Measurements from ENCODE around the gene OR10X1. TPM values are rescaled to one million over a fixed set of nuclear protein-coding genes. Genes with fewer than 3 reads are reported as not detected.

The OR10X1 gene
- polyA plus RNA-seq, 1 experiment: not detected

DNA sequence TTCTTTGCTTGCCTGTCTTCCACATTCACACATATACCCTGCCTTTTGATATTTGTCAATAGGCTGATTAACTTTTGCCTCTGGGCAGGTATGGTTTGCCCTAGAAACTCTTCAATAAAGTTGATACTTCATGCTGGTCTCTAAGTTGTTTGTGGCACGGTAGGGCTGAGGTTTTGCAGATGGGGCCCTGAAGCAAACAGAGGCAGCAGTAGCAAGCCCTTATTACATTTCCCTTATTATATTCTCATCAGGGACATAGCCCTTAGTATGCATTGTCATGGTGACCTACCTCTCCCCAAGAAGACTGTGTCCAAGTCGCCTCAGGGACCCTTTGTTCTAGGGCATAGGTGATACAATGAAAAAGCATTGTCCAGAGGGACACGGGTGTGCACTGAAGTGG lies 9.2 kb downstream of the OR10X1 start, which contains the start of gene OR6P1:
Gene OR6P1 (minus strand): TSS at position 101 of the 400 bp plus-strand sequence. CDS start 6,976 bp downstream, outside the sequence.
- POLR2A ChIA-PET: no interaction called here
- no peaks in the 10 kb centered on the region for H3K27me3 ChIP-seq (ENCODE audit: control insufficient read depth, insufficient read depth, low read length)
- TF ChIP-seq CTCF (IDR thresholded peaks at IDR 0.05; ENCODE audit: low read depth, low read length): no peak
- no peak within 1 kb of the TSS for H3K27ac ChIP-seq (ENCODE audit: low read depth, low read length)
- DNase-seq (ENCODE audit: low read depth, low spot score): no peak
- no peaks in the 10 kb centered on the region for H3K9me3 ChIP-seq (ENCODE audit: control insufficient read depth, insufficient read depth, low read length)
- no peak within 1 kb of the TSS for H3K4me3 ChIP-seq (ENCODE audit: low read depth, low read length)
- CTCF ChIA-PET: no interaction called here

- no peak for TF ChIP-seq CTCF (IDR thresholded peaks at IDR 0.05; ENCODE audit: low read depth, low read length)
- Histone ChIP-seq H3K27ac (ENCODE audit: low read depth, low read length) (no peak overlapping the region), H3K4me3 (ENCODE audit: low read depth, low read length) (no peak overlapping the region), H3K9me3 (ENCODE audit: control insufficient read depth, insufficient read depth, low read length) (no peaks in the 10 kb centered on the region), H3K27me3 (ENCODE audit: control insufficient read depth, insufficient read depth, low read length) (no peaks in the 10 kb centered on the region)
- ChIA-PET POLR2A (no interaction called here), CTCF (no interaction called here)
- no peak for DNase-seq (ENCODE audit: low read depth, low spot score)
These were observed 15.1 kb downstream of the OR10X1 start for GRCh38 chr1:158564608-158565007.

DNA sequence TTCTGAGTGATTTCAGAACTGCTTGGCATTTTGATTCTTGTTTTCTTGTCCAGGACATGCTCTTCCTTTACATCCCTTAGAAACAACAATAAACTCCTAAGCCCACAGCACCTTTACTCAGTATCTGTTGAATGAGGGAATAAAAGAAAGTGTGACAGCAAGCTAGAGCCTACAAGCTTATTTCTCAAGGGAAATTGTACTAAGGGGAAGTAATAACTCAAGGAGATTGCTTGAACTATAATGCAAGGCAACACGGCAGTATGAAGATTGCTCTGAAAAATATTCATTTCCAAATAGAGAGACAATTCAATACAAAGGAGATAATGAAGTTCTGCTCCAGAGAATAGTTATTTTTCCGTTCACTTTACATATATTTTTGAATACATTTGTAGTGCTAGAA lies 15.8 kb downstream of the OR10X1 start:
- H3K27ac ChIP-seq (ENCODE audit: low read depth, low read length): no peak overlapping the region
- no peaks in the 10 kb centered on the region for H3K9me3 ChIP-seq (ENCODE audit: control insufficient read depth, insufficient read depth, low read length)
- no peaks in the 10 kb centered on the region for H3K27me3 ChIP-seq (ENCODE audit: control insufficient read depth, insufficient read depth, low read length)
- ChIA-PET CTCF (interaction anchor here (0.7 kb wide), 1 partner anchor 1033 kb away, joined by 3 read pairs; no protein-coding TSS in a partner anchor), POLR2A (no interaction called here)
- DNase-seq (ENCODE audit: low read depth, low spot score): no peak
- no peak for TF ChIP-seq CTCF (IDR thresholded peaks at IDR 0.05; ENCODE audit: low read depth, low read length)
- H3K4me3 ChIP-seq (ENCODE audit: low read depth, low read length): no peak overlapping the region

DNA sequence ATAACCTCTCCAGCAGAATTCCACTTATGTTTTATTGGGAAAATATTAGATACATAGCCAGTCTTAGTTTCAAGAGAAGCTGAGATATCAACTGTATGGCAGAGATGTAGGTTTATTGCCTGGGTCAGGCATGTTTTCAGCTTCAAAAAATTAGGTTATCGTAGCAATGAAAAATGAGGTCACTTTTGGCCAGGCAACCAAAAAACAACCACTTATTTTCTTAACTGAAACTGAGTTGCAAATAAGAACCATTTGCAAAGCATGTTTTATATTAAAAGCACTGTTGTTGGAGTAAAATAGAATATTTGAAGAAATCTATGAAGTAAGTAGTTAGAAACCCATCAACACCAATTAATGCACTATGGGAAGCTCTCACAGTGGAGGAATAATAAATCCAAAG lies 20.0 kb downstream of the OR10X1 start:
- no peaks in the 10 kb centered on the region for H3K9me3 ChIP-seq (ENCODE audit: control insufficient read depth, insufficient read depth, low read length)
- ChIA-PET POLR2A (no interaction called here), CTCF (no interaction called here)
- no peak for TF ChIP-seq CTCF (IDR thresholded peaks at IDR 0.05; ENCODE audit: low read depth, low read length)
- H3K27ac ChIP-seq (ENCODE audit: low read depth, low read length): no peak overlapping the region
- no peaks in the 10 kb centered on the region for H3K27me3 ChIP-seq (ENCODE audit: control insufficient read depth, insufficient read depth, low read length)
- no peak for DNase-seq (ENCODE audit: low read depth, low spot score)
- H3K4me3 ChIP-seq (ENCODE audit: low read depth, low read length): no peak overlapping the region

GRCh38 chr1:158554352-158554751 lies 25.3 kb downstream of the OR10X1 start, which contains the start of gene OR6Y1:
TSS of gene OR6Y1 (minus strand) at chr1:158554405. CDS start at chr1:158548105, 6,300 bp downstream.
- ChIA-PET CTCF (interaction anchor here (0.5 kb wide), 1 partner anchor 27 kb away, joined by 4 read pairs; no protein-coding TSS in a partner anchor), POLR2A (no interaction called here)
- TF ChIP-seq CTCF (IDR thresholded peaks at IDR 0.05; ENCODE audit: low read depth, low read length): no peak
- no peak for DNase-seq (ENCODE audit: low read depth, low spot score)
- H3K9me3 ChIP-seq (ENCODE audit: control insufficient read depth, insufficient read depth, low read length): no peaks in the 10 kb centered on the region
- no peaks in the 10 kb centered on the region for H3K27me3 ChIP-seq (ENCODE audit: control insufficient read depth, insufficient read depth, low read length)
- no peak within 1 kb of the TSS for H3K27ac ChIP-seq (ENCODE audit: low read depth, low read length)
- H3K4me3 ChIP-seq (ENCODE audit: low read depth, low read length): no peak within 1 kb of the TSS

Data from AG04450 (cell line).